SK-N-SH (cell line): ENCODE results near the gene WBP2.

ENCODE experiments used
- EP300 ChIP-seq, 2 experiments: IDR thresholded peaks; 2 replicates each; pipeline versions ENCODE4 v1.4.0 to v1.6.1; 2012; ENCODE audit warnings: borderline replicate concordance in 1 of 2, low read depth in 1 of 2, low read length in 1 of 2
- EZH2phosphoT487 ChIP-seq: fragments of 200-600 bp; sonication (generic); IDR thresholded peaks from 2 replicates; pipeline ENCODE4 v1.6.1; 2017; ENCODE audit warnings: low read depth, mixed run types, mild to moderate bottlenecking, antibody characterized with exemption, moderate library complexity, borderline replicate concordance
- MEF2A ChIP-seq: IDR thresholded peaks from 2 replicates; pipeline ENCODE4 v1.4.0; 2012; ENCODE audit warnings: low read depth, borderline replicate concordance
- PBX3 ChIP-seq: IDR thresholded peaks from 2 replicates; pipeline ENCODE4; 2012
- RAD21 ChIP-seq: IDR thresholded peaks from 2 replicates; pipeline ENCODE4 v1.6.1; 2012; ENCODE audit warnings: mild to moderate bottlenecking, low read length
- SIN3A ChIP-seq: IDR thresholded peaks from 2 replicates; pipeline ENCODE4 v1.6.1; 2012; ENCODE audit warnings: low read depth, mild to moderate bottlenecking, low read length, moderate library complexity, borderline replicate concordance
- YY1 ChIP-seq: IDR thresholded peaks from 2 replicates; pipeline ENCODE4 v1.4.0; 2012; ENCODE audit warnings: low read depth, mild to moderate bottlenecking
- TF ChIP-seq, protein P1 (sequence below): fragments of 200-600 bp; sonication (generic); IDR thresholded peaks from 2 replicates; pipeline ENCODE4 v1.6.1; 2017; ENCODE audit warnings: antibody characterized with exemption, mild to moderate bottlenecking, moderate library complexity
- TF ChIP-seq, protein P2 (sequence below): IDR thresholded peaks from 2 replicates; pipeline ENCODE4 v1.6.1; 2012; ENCODE audit warnings: mild to moderate bottlenecking, low read depth, low read length, moderate library complexity
- TF ChIP-seq, protein P3 (sequence below): IDR thresholded peaks from 2 replicates; pipeline ENCODE4 v1.4.0; 2012; ENCODE audit warnings: low read depth

DNA sequence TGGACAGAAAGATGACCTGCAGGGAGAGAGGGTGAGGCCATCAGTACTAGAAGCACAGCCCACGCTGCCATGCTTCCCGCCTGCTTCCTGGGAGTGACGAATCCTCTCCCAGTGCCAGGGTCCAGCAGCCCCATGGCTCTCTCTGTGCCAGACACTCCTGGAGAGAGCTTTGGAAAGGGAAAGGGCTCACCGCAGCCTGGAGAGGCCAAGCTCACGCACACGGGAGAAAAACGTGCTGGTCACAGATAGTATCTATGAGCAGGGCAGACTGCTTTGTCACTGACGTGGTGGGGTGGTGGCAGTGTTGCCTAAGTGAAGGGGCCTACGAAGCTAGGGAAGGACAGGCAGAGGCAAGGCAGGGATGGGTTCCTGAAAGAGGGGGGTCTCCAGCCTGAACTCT is 5.4 kb downstream of the WBP2 start:
- TF ChIP-seq, protein P1, sequence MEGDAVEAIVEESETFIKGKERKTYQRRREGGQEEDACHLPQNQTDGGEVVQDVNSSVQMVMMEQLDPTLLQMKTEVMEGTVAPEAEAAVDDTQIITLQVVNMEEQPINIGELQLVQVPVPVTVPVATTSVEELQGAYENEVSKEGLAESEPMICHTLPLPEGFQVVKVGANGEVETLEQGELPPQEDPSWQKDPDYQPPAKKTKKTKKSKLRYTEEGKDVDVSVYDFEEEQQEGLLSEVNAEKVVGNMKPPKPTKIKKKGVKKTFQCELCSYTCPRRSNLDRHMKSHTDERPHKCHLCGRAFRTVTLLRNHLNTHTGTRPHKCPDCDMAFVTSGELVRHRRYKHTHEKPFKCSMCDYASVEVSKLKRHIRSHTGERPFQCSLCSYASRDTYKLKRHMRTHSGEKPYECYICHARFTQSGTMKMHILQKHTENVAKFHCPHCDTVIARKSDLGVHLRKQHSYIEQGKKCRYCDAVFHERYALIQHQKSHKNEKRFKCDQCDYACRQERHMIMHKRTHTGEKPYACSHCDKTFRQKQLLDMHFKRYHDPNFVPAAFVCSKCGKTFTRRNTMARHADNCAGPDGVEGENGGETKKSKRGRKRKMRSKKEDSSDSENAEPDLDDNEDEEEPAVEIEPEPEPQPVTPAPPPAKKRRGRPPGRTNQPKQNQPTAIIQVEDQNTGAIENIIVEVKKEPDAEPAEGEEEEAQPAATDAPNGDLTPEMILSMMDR, result no peak
- no peak for TF ChIP-seq RAD21
- no peak for TF ChIP-seq EZH2phosphoT487
- TF ChIP-seq YY1, result no peak
- TF ChIP-seq EP300 (IDR thresholded peaks at IDR 0.05; ENCODE audit: borderline replicate concordance in 1 of 2, low read depth in 1 of 2, low read length in 1 of 2), result no peak
- TF ChIP-seq, protein P2, sequence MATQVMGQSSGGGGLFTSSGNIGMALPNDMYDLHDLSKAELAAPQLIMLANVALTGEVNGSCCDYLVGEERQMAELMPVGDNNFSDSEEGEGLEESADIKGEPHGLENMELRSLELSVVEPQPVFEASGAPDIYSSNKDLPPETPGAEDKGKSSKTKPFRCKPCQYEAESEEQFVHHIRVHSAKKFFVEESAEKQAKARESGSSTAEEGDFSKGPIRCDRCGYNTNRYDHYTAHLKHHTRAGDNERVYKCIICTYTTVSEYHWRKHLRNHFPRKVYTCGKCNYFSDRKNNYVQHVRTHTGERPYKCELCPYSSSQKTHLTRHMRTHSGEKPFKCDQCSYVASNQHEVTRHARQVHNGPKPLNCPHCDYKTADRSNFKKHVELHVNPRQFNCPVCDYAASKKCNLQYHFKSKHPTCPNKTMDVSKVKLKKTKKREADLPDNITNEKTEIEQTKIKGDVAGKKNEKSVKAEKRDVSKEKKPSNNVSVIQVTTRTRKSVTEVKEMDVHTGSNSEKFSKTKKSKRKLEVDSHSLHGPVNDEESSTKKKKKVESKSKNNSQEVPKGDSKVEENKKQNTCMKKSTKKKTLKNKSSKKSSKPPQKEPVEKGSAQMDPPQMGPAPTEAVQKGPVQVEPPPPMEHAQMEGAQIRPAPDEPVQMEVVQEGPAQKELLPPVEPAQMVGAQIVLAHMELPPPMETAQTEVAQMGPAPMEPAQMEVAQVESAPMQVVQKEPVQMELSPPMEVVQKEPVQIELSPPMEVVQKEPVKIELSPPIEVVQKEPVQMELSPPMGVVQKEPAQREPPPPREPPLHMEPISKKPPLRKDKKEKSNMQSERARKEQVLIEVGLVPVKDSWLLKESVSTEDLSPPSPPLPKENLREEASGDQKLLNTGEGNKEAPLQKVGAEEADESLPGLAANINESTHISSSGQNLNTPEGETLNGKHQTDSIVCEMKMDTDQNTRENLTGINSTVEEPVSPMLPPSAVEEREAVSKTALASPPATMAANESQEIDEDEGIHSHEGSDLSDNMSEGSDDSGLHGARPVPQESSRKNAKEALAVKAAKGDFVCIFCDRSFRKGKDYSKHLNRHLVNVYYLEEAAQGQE, result no peak
- TF ChIP-seq SIN3A, result no peak
- no peak for TF ChIP-seq PBX3
- TF ChIP-seq, protein P3, sequence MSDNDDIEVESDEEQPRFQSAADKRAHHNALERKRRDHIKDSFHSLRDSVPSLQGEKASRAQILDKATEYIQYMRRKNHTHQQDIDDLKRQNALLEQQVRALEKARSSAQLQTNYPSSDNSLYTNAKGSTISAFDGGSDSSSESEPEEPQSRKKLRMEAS, result no peak
- no peak for TF ChIP-seq MEF2A
